Sigmoid colon (tissue), 4 donors: ENCODE measurements around the gene CAGE1.

Experiments used
- CTCF ChIP-seq, 4 experiments: fragments of 450-650 bp in 3 of 4; fragments of 200-600 bp in 1 of 4; IDR thresholded peaks; one replicate each; pipeline ENCODE4 v1.5.1; 2016 to 2019; ENCODE audit warnings: antibody characterized with exemption in 4 of 4, mild to moderate bottlenecking in 3 of 4, moderate library complexity in 2 of 4
- EP300 ChIP-seq, 4 donors: sonication (generic); formaldehyde crosslinking; IDR thresholded peaks; one replicate each; pipeline ENCODE4 v1.6.1; 2017; ENCODE audit warnings: antibody characterized with exemption in 4 of 4
- POLR2A ChIP-seq, 2 donors: fragments of 450-650 bp; IDR thresholded peaks; one replicate each; pipeline ENCODE4 v1.6.1; 2016; ENCODE audit warnings: antibody characterized with exemption in 2 of 2, mild to moderate bottlenecking in 2 of 2, moderate library complexity in 2 of 2
- POLR2AphosphoS5 ChIP-seq, 4 donors: sonication (generic); formaldehyde crosslinking; IDR thresholded peaks; one replicate each; pipeline ENCODE4 v1.6.1; 2017; ENCODE audit warnings: antibody characterized with exemption in 4 of 4

DNA sequence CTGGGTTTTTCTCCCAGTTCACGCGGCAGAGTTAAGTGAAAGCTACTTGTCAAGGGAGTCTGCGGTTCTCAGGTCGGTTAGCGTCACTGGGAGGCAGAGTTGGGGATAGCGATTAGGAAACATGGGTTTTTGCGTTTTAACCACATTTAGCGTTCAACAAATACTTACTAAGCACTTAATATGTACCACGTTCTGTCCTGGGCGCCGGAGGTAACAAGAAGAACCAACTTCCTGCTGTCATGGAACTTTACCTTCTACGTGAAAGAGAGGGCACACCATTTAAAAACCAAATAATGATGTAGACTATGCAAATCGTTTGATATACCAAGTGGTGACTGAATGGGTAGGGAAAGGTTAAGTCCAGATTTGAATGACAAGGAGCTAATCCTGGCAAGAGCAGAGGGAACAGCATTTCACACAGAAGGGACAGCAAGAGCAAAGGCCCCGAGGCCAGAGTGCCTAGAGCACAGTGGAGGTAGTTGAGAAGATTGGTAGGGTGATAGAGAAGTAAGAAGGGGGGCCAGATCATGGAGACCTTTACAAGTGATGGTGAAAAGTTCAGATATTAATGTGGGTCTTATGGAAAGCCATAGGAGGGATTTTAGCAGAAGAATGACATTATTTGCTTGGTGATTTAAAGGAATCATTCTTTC lies 810 bp upstream of the CAGE1 start:
- TF ChIP-seq CTCF (IDR thresholded peaks at IDR 0.05) (no peak), POLR2A (IDR thresholded peaks at IDR 0.05) (no peak), POLR2AphosphoS5 (IDR thresholded peaks at IDR 0.05) (no peak), EP300 (IDR thresholded peaks at IDR 0.05) (no peak)
